ENCODE results near the gene PDE6D. TPM values are rescaled to one million over a fixed set of nuclear protein-coding genes. Genes with fewer than 3 reads are reported as not detected.
"Not testable (repeated sequence)": the region's sequence is repeated elsewhere in the genome, so short reads cannot be mapped to it uniquely, and the experiment has no call there.

Gene PDE6D
- total and polyA plus RNA-seq, 2 experiments from 2014 or later: 22.7 to 23.3 TPM

GRCh38 chr2:231713730-231714638 lies 67.1 kb downstream of the PDE6D start:
- no peaks in the 10 kb centered on the region for H3K36me3 ChIP-seq (replicated peaks; ENCODE audit: insufficient read depth, low read depth)
- no peak overlapping the region for H3K4me2 ChIP-seq
- H3K4me1 ChIP-seq (ENCODE audit: insufficient read depth): peaks cover 13% of the 10 kb centered on the region
- H3K4me3 ChIP-seq: no peak overlapping the region
- H3K79me2 ChIP-seq: peaks cover 42% of the 10 kb centered on the region
- H3K27ac ChIP-seq: peak overlapping the region; percentile 57
- H3K27me3 ChIP-seq: no peaks in the 10 kb centered on the region
- H2AFZ ChIP-seq: no peak overlapping the region
- peak; percentile 90 for DNase-seq (ENCODE audit: low spot score)
- TF ChIP-seq CTCF (IDR thresholded peaks at IDR 0.05; ENCODE audit: poor library complexity) (peak; percentile 85), EZH2 (IDR thresholded peaks at IDR 0.05; ENCODE audit: borderline replicate concordance) (no peak), EZH2phosphoT487 (IDR thresholded peaks at IDR 0.05; ENCODE audit: low read depth, severe bottlenecking, unreplicated experiment) (no peak)
- H4K20me1 ChIP-seq (ENCODE audit: insufficient read depth, poor library complexity, severe bottlenecking): peaks cover 51% of the 10 kb centered on the region
- no peaks in the 10 kb centered on the region for H3K9me3 ChIP-seq (ENCODE audit: low read depth)
- WGBS (ENCODE audit: low lambda C conversion rate, missing lambda C conversion rate): 45% methylated on average over 15 of the region's 15 CpGs
- H3K9me2 ChIP-seq (replicated peaks; ENCODE audit: insufficient read depth): no peaks in the 10 kb centered on the region

GRCh38 chr2:231713406-231713729 lies 67.7 kb downstream of the PDE6D start:
- Histone ChIP-seq H4K20me1 (ENCODE audit: insufficient read depth, poor library complexity, severe bottlenecking) (peaks cover 54% of the 10 kb centered on the region), H3K27ac (peak overlapping the region; percentile 57), H3K4me1 (ENCODE audit: insufficient read depth) (peaks cover 13% of the 10 kb centered on the region), H3K79me2 (peaks cover 48% of the 10 kb centered on the region)
- H3K9me3 ChIP-seq (ENCODE audit: low read depth); H2AFZ ChIP-seq; H3K4me3 ChIP-seq; DNase-seq (ENCODE audit: low spot score); H3K27me3 ChIP-seq; H3K36me3 ChIP-seq (replicated peaks; ENCODE audit: insufficient read depth, low read depth); H3K4me2 ChIP-seq; H3K9me2 ChIP-seq (replicated peaks; ENCODE audit: insufficient read depth): not testable (repeated sequence)

GRCh38 chr2:231712451-231713021 lies 68.5 kb downstream of the PDE6D start:
- H3K4me3 ChIP-seq; H3K9me2 ChIP-seq (replicated peaks; ENCODE audit: insufficient read depth); H3K36me3 ChIP-seq (replicated peaks; ENCODE audit: insufficient read depth, low read depth); H3K9me3 ChIP-seq (ENCODE audit: low read depth); DNase-seq (ENCODE audit: low spot score); H2AFZ ChIP-seq; H3K27me3 ChIP-seq: not testable (repeated sequence)
- WGBS (ENCODE audit: low lambda C conversion rate, missing lambda C conversion rate): 81% methylated on average over 7 of the region's 18 CpGs
- H4K20me1 ChIP-seq (ENCODE audit: insufficient read depth, poor library complexity, severe bottlenecking): peaks cover 54% of the 10 kb centered on the region
- peak overlapping the region; percentile 68 for H3K27ac ChIP-seq
- peaks cover 13% of the 10 kb centered on the region for H3K4me1 ChIP-seq (ENCODE audit: insufficient read depth)
- H3K4me2 ChIP-seq: peak overlapping the region; percentile 94
- peaks cover 48% of the 10 kb centered on the region for H3K79me2 ChIP-seq

- H3K36me3 ChIP-seq (replicated peaks; ENCODE audit: insufficient read depth, low read depth): no peaks in the 10 kb centered on the region
- peak overlapping the region; percentile 68 for H3K27ac ChIP-seq
- peak overlapping the region; percentile 94 for H3K4me2 ChIP-seq
- no peaks in the 10 kb centered on the region for H3K9me3 ChIP-seq (ENCODE audit: low read depth)
- H2AFZ ChIP-seq: no peak overlapping the region
- peaks cover 54% of the 10 kb centered on the region for H4K20me1 ChIP-seq (ENCODE audit: insufficient read depth, poor library complexity, severe bottlenecking)
- peak overlapping the region; percentile 80 for H3K4me3 ChIP-seq
- peaks cover 13% of the 10 kb centered on the region for H3K4me1 ChIP-seq (ENCODE audit: insufficient read depth)
- DNase-seq (ENCODE audit: low spot score): no peak
- 43% methylated on average over 9 of the region's 9 CpGs for WGBS (ENCODE audit: low lambda C conversion rate, missing lambda C conversion rate)
- H3K27me3 ChIP-seq: no peaks in the 10 kb centered on the region
- peaks cover 48% of the 10 kb centered on the region for H3K79me2 ChIP-seq
- no peaks in the 10 kb centered on the region for H3K9me2 ChIP-seq (replicated peaks; ENCODE audit: insufficient read depth)
- TF ChIP-seq EZH2phosphoT487 (IDR thresholded peaks at IDR 0.05; ENCODE audit: low read depth, severe bottlenecking, unreplicated experiment) (no peak), CTCF (IDR thresholded peaks at IDR 0.05; ENCODE audit: poor library complexity) (no peak), EZH2 (IDR thresholded peaks at IDR 0.05; ENCODE audit: borderline replicate concordance) (no peak)
Measured at GRCh38 chr2:231711677-231712450, 69.2 kb downstream of the PDE6D start.

All from hepatocyte (in vitro differentiated cells).